ENCODE data around the gene QPCTL. TPM values are rescaled to one million over a fixed set of nuclear protein-coding genes. Genes with fewer than 3 reads are reported as not detected.
"Not testable (repeated sequence)": the region's sequence is repeated elsewhere in the genome, so short reads cannot be mapped to it uniquely, and the experiment has no call there.

QPCTL gene
- total RNA-seq, 1 donor from 2014 or later: 21.1 TPM

- ATAC-seq (ENCODE audit: low read depth): no peak
- intact Hi-C loops (cut with micrococcal nuclease): loop anchor here (1.0 kb wide), 6 partner anchors 9 to 132 kb away; partner anchors contain the start of genes FBXO46, OPA3, QPCTL and SIX5
- no peak for DNase-seq
Observed at GRCh38 chr19:45716359-45717130, 24.1 kb downstream of the QPCTL start.

GRCh38 chr19:45717131-45717982 is 24.9 kb downstream of the QPCTL start:
- DNase-seq: peak; percentile 92
- TF ChIP-seq CTCF (IDR thresholded peaks at IDR 0.05): no peak
- H3K9me3 Mint-ChIP-seq: no peaks in the 10 kb centered on the region
- peaks cover 35% of the 10 kb centered on the region for H3K4me1 Mint-ChIP-seq
- ChIA-PET POLR2A (interaction anchor here (0.6 to 7.1 kb wide), 36 partner anchors 7 to 901 kb away, joined by 3 to 123 read pairs (median 4); partner anchors contain the start of genes CALM3, DMPK, DMWD and FBXO46), CTCF (interaction anchor here (0.6 to 1.5 kb wide), 5 partner anchors 10 to 76 kb away, joined by 3 to 9 read pairs (median 4); partner anchors contain the start of genes QPCTL and SIX5)
- peaks cover 39% of the 10 kb centered on the region for H3K36me3 Mint-ChIP-seq (ENCODE audit: low read depth)
- peak; percentile 95 for ATAC-seq (ENCODE audit: low read depth)
- no peaks in the 10 kb centered on the region for H3K27me3 Mint-ChIP-seq
- peak overlapping the region; percentile 92 for H3K27ac Mint-ChIP-seq
- intact Hi-C loops (cut with micrococcal nuclease): loop anchor here (1.0 kb wide), 6 partner anchors 10 to 133 kb away; partner anchors contain the start of genes FBXO46, OPA3, QPCTL and SIX5
- peak overlapping the region; percentile 96 for H3K4me3 Mint-ChIP-seq

More at GRCh38 chr19:45716359-45717130, 24.1 kb downstream of the QPCTL start:
- Mint-ChIP-seq H3K27ac (peak overlapping the region; percentile 92), H3K27me3 (no peaks in the 10 kb centered on the region), H3K4me3 (peak overlapping the region; percentile 96), H3K4me1 (peaks cover 35% of the 10 kb centered on the region), H3K36me3 (ENCODE audit: low read depth) (peaks cover 38% of the 10 kb centered on the region), H3K9me3 (no peaks in the 10 kb centered on the region)
- POLR2A ChIA-PET: interaction anchor here (0.6 to 7.1 kb wide), 29 partner anchors 8 to 901 kb away, joined by 3 to 123 read pairs (median 5); partner anchors contain the start of genes CALM3, FBXO46, FOSB and GIPR
- CTCF ChIA-PET: interaction anchor here (0.6 to 1.5 kb wide), 4 partner anchors 9 to 75 kb away, joined by 3 to 9 read pairs (median 4); partner anchors contain the start of genes QPCTL and SIX5
- TF ChIP-seq CTCF (IDR thresholded peaks at IDR 0.05): no peak

- POLR2A ChIA-PET: interaction anchor here (0.6 to 7.1 kb wide), 22 partner anchors 9 to 882 kb away, joined by 3 to 123 read pairs (median 5); partner anchors contain the start of genes CALM3, DMPK, DMWD and FBXO46
- DNase-seq (no peak), ATAC-seq (ENCODE audit: low read depth) (no peak)
- H3K9me3 Mint-ChIP-seq: no peaks in the 10 kb centered on the region
- intact Hi-C loops (cut with micrococcal nuclease): loop anchor here (1.0 kb wide), 6 partner anchors 11 to 134 kb away; partner anchors contain the start of genes FBXO46, OPA3, QPCTL and SIX5
- H3K27me3 Mint-ChIP-seq: no peaks in the 10 kb centered on the region
- CTCF ChIA-PET: interaction anchor here (1.0 to 1.5 kb wide), 3 partner anchors 13 to 77 kb away, joined by 3 to 9 read pairs (median 5); partner anchors contain the start of gene QPCTL
- peaks cover 35% of the 10 kb centered on the region for H3K4me1 Mint-ChIP-seq
- peak overlapping the region; percentile 96 for H3K4me3 Mint-ChIP-seq
- no peak for TF ChIP-seq CTCF (IDR thresholded peaks at IDR 0.05)
- H3K36me3 Mint-ChIP-seq (ENCODE audit: low read depth): peaks cover 41% of the 10 kb centered on the region
- peak overlapping the region; percentile 92 for H3K27ac Mint-ChIP-seq
Observed at GRCh38 chr19:45717983-45718650, 25.7 kb downstream of the QPCTL start.

- H3K27ac Mint-ChIP-seq; H3K27me3 Mint-ChIP-seq; CTCF ChIA-PET; intact Hi-C loops (cut with micrococcal nuclease); H3K9me3 Mint-ChIP-seq; ATAC-seq (ENCODE audit: low read depth); DNase-seq; H3K4me3 Mint-ChIP-seq: not testable (repeated sequence)
- peaks cover 52% of the 10 kb centered on the region for H3K36me3 Mint-ChIP-seq (ENCODE audit: low read depth)
- peaks cover 29% of the 10 kb centered on the region for H3K4me1 Mint-ChIP-seq
- POLR2A ChIA-PET: interaction anchor here (0.8 to 1.0 kb wide), 2 partner anchors 11 to 13 kb away, joined by 5 read pairs; partner anchors contain the start of gene FBXO46
Observed at GRCh38 chr19:45720065-45720464, 27.6 kb downstream of the QPCTL start.

- POLR2A ChIA-PET: interaction anchor here (3.3 kb wide), 1 partner anchor 11 kb away, joined by 59 read pairs; no protein-coding TSS in a partner anchor
- H3K36me3 Mint-ChIP-seq (ENCODE audit: low read depth): peaks cover 29% of the 10 kb centered on the region
- ATAC-seq (ENCODE audit: low read depth); intact Hi-C loops (cut with micrococcal nuclease); H3K27me3 Mint-ChIP-seq; H3K4me3 Mint-ChIP-seq; H3K9me3 Mint-ChIP-seq; DNase-seq; CTCF ChIA-PET; H3K27ac Mint-ChIP-seq: not testable (repeated sequence)
- H3K4me1 Mint-ChIP-seq: peaks cover 25% of the 10 kb centered on the region
Observed at GRCh38 chr19:45728683-45729082, 36.2 kb downstream of the QPCTL start.
